ENCODE results near the gene WDR77.

GRCh38 chr1:111406321-111406768 is 42.7 kb downstream of the WDR77 start:
- TF ChIP-seq CTCF (IDR thresholded peaks at IDR 0.05) = no peak
- no peak for TF ChIP-seq POLR2AphosphoS5 (IDR thresholded peaks at IDR 0.05; ENCODE audit: insufficient read depth in 1 of 2, low read depth in 1 of 2)
- no peak for TF ChIP-seq POLR2A (IDR thresholded peaks at IDR 0.05)

All from vagina (tissue), 2 donors.